Ishikawa (cell line): ENCODE data around the gene TLCD3A.

Experiments used
- CEBPB ChIP-seq: IDR thresholded peaks from 2 replicates; pipeline ENCODE4 v1.6.1; 2012
- EGR1 ChIP-seq: IDR thresholded peaks from 2 replicates; pipeline ENCODE4 v1.6.1; 2012
- EP300 ChIP-seq: IDR thresholded peaks from 2 replicates; pipeline ENCODE4 v1.6.1; 2012; ENCODE audit warnings: borderline replicate concordance
- FOXM1 ChIP-seq: IDR thresholded peaks from 2 replicates; pipeline ENCODE4 v1.6.1; 2012; ENCODE audit warnings: low read depth, borderline replicate concordance
- NFIC ChIP-seq: IDR thresholded peaks from 2 replicates; pipeline ENCODE4 v1.6.1; 2012
- RAD21 ChIP-seq: IDR thresholded peaks from 2 replicates; pipeline ENCODE4 v1.6.1; 2012; ENCODE audit warnings: low read depth
- TAF1 ChIP-seq: IDR thresholded peaks from 2 replicates; pipeline ENCODE4 v1.6.1; 2012; ENCODE audit warnings: low read depth, mild to moderate bottlenecking
- TCF12 ChIP-seq: IDR thresholded peaks from 2 replicates; pipeline ENCODE4 v1.6.1; 2012; ENCODE audit warnings: low read depth
- TEAD4 ChIP-seq: IDR thresholded peaks from 2 replicates; pipeline ENCODE4 v1.6.1; 2012
- TF ChIP-seq, protein P1 (sequence below): IDR thresholded peaks from 2 replicates; pipeline ENCODE4 v1.6.1; 2012
- TF ChIP-seq, protein P2 (sequence below): IDR thresholded peaks from 2 replicates; pipeline ENCODE4 v1.6.1; 2012
- TF ChIP-seq, protein P3 (sequence below): IDR thresholded peaks from 2 replicates; pipeline ENCODE4 v1.6.1; 2012; ENCODE audit warnings: low read depth, mild to moderate bottlenecking

DNA sequence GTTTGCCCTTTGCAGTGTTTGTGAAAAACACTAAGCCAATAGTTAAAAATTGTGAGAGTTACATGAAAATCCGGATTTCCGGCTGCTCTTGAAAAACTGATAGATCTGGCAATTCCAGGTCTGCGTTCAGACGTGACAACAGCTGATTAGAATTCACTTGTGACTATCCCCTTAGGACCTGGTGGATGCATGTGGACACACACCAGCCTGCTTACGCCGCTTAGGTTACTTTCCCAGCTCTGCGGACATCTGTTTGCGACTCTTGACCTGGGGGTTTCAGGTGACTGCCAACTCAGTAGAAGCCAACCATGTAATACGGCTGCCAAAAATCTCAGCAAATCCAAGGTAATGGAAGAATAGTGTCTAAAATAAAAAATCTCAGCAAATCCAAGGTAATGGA, 42.0 kb upstream of the TLCD3A start:
- TF ChIP-seq FOXM1 = no peak
- TF ChIP-seq, protein P1, sequence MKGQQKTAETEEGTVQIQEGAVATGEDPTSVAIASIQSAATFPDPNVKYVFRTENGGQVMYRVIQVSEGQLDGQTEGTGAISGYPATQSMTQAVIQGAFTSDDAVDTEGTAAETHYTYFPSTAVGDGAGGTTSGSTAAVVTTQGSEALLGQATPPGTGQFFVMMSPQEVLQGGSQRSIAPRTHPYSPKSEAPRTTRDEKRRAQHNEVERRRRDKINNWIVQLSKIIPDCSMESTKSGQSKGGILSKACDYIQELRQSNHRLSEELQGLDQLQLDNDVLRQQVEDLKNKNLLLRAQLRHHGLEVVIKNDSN = no peak
- TF ChIP-seq, protein P2, sequence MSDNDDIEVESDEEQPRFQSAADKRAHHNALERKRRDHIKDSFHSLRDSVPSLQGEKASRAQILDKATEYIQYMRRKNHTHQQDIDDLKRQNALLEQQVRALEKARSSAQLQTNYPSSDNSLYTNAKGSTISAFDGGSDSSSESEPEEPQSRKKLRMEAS = no peak
- TF ChIP-seq, protein P3, sequence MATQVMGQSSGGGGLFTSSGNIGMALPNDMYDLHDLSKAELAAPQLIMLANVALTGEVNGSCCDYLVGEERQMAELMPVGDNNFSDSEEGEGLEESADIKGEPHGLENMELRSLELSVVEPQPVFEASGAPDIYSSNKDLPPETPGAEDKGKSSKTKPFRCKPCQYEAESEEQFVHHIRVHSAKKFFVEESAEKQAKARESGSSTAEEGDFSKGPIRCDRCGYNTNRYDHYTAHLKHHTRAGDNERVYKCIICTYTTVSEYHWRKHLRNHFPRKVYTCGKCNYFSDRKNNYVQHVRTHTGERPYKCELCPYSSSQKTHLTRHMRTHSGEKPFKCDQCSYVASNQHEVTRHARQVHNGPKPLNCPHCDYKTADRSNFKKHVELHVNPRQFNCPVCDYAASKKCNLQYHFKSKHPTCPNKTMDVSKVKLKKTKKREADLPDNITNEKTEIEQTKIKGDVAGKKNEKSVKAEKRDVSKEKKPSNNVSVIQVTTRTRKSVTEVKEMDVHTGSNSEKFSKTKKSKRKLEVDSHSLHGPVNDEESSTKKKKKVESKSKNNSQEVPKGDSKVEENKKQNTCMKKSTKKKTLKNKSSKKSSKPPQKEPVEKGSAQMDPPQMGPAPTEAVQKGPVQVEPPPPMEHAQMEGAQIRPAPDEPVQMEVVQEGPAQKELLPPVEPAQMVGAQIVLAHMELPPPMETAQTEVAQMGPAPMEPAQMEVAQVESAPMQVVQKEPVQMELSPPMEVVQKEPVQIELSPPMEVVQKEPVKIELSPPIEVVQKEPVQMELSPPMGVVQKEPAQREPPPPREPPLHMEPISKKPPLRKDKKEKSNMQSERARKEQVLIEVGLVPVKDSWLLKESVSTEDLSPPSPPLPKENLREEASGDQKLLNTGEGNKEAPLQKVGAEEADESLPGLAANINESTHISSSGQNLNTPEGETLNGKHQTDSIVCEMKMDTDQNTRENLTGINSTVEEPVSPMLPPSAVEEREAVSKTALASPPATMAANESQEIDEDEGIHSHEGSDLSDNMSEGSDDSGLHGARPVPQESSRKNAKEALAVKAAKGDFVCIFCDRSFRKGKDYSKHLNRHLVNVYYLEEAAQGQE = no peak
- no peak for TF ChIP-seq RAD21
- TF ChIP-seq CEBPB = no peak
- no peak for TF ChIP-seq EGR1
- no peak for TF ChIP-seq EP300
- no peak for TF ChIP-seq TAF1
- TF ChIP-seq TEAD4 = no peak
- no peak for TF ChIP-seq TCF12
- TF ChIP-seq NFIC = no peak
